Activated CD4-positive, alpha-beta T cell treated with anti-CD3 and anti-CD28 coated beads, Interleukin-2, amount 10 ng/mL, durations not matched to agents 24 days and 14 days (primary cell): Measurements from ENCODE around the gene FRMPD4. TPM values are rescaled to one million over a fixed set of nuclear protein-coding genes. Genes with fewer than 3 reads are reported as not detected.

Experiments used
- DNase-seq: peaks from one replicate; pipeline ENCODE4 v3.0.0; 2022
- H3K27ac Mint-ChIP-seq: one replicate; pipeline ENCODE4 v1.8.0; 2022; ENCODE audit warnings: mild to moderate bottlenecking, mixed read lengths
- H3K27me3 Mint-ChIP-seq: one replicate; pipeline ENCODE4 v1.8.0; 2022; ENCODE audit warnings: mixed read lengths
- H3K36me3 Mint-ChIP-seq: one replicate; pipeline ENCODE4 v1.8.0; 2022; ENCODE audit warnings: low read depth, mild to moderate bottlenecking, mixed read lengths
- H3K4me1 Mint-ChIP-seq: one replicate; pipeline ENCODE4 v1.8.0; 2021; ENCODE audit warnings: mixed read lengths
- H3K4me3 Mint-ChIP-seq: one replicate; pipeline ENCODE4 v1.8.0; 2022; ENCODE audit warnings: mild to moderate bottlenecking, moderate library complexity, mixed read lengths
- H3K9me3 Mint-ChIP-seq: one replicate; pipeline ENCODE4 v1.8.0; 2021; ENCODE audit warnings: mixed read lengths
- intact Hi-C: fragments of 100-400 bp; cut with micrococcal nuclease; formaldehyde crosslinking; loops from one replicate; pipeline ENCODE4 v1.15.1; 2023
- total RNA-seq: library from RNA; stranded (reverse); gene quantifications from 2 replicates; pipeline ENCODE4 v1.2.3, GENCODE V29; 2022

The FRMPD4 gene
- total RNA-seq, 1 donor from 2014 or later, result not detected

DNA sequence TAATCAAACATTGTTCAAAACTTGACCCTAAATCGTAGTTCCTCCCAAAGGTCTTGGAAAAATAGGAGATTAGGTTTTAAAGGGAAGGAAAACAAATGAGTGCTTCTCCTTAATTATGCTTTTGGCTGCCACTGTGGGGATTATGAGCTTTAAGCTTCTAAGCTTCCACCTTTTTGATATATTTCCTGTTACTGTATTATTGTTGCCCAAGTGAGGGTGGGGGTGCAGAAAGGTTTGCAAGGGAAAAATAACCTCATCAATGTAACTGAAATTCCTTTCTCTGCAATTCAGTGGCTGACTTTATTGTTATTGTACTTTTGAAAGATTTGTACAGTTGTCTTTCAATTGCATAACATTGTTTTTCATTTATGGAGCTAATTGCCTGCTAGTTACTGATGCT, 285.1 kb downstream of the FRMPD4 start:
- intact Hi-C loops, result no loop called here
- no peak overlapping the region for H3K27ac Mint-ChIP-seq

DNA sequence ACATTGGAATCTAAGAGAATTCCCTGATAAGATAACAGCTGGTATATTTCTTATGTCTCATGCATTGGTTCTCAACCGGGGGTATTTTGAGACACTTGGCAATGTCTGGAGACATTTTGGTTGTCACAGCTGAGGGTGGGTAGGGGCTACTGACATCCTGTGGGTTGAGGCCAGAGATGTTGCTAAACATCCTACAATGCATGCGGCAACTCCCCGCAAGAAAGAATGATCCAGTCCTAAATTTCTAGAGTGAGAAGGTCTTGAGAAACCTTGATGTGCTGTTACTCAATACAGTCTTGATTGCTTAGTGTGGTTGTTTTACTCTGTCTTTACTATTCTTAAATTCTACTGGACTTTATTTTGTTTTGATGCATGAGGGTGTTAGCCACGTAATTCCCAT, 287.2 kb downstream of the FRMPD4 start:
- Mint-ChIP-seq H3K4me3 (no peak overlapping the region), H3K27ac (no peak overlapping the region), H3K27me3 (no peaks in the 10 kb centered on the region), H3K36me3 (no peaks in the 10 kb centered on the region), H3K4me1 (no peaks in the 10 kb centered on the region), H3K9me3 (no peaks in the 10 kb centered on the region)
- intact Hi-C loops, result no loop called here
- DNase-seq, result no peak

More for the DNA sequence above, 285.1 kb downstream of the FRMPD4 start:
- no peak for DNase-seq
- Mint-ChIP-seq H3K9me3 (no peaks in the 10 kb centered on the region), H3K27me3 (no peaks in the 10 kb centered on the region), H3K36me3 (no peaks in the 10 kb centered on the region), H3K4me1 (no peaks in the 10 kb centered on the region), H3K4me3 (no peak overlapping the region)

DNA sequence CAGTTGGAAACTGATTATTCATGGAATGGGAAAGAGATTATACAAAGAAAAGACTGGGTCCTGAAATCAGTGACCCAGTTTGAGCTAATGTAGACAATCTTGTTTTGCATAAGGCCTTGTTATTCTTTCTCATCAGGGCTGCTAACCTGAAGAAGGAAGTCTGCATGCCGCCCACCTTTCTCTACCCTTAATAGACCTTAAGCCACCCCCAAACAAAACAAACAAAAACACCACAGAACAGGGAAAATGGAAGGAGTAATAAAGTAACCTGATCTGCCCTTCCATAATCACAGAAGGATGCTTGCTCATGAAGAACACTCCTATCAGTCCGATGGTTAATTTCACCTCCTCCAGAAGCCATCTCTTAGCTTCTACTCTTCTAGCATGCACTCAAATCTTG, 288.1 kb downstream of the FRMPD4 start:
- H3K36me3 Mint-ChIP-seq, result no peaks in the 10 kb centered on the region
- H3K4me3 Mint-ChIP-seq, result no peak overlapping the region
- no peaks in the 10 kb centered on the region for H3K9me3 Mint-ChIP-seq
- no peak for DNase-seq
- no peaks in the 10 kb centered on the region for H3K27me3 Mint-ChIP-seq
- intact Hi-C loops, result no loop called here
- no peak overlapping the region for H3K27ac Mint-ChIP-seq
- H3K4me1 Mint-ChIP-seq, result no peaks in the 10 kb centered on the region

DNA sequence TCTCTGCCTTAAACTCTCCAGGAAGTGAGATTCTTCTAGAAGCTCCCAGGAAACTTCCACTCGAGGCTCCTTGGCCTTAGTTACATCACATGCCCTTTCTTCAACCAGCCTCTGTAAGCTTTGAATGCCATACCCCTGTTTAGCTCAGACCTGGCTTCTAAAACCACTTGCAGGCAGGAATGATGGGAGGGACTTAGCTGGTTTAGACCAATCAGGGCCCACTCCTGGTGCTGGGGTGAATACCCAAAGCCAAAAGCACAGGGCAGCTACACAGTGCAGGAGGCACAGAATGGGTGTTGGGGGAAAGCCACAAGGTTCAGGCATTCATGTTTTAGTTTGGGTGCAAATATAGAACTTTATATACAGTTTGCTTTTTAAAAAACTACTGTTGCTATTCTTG, 296.2 kb downstream of the FRMPD4 start:
- Mint-ChIP-seq H3K4me3 (no peak overlapping the region), H3K4me1 (no peaks in the 10 kb centered on the region), H3K27me3 (no peaks in the 10 kb centered on the region), H3K36me3 (no peaks in the 10 kb centered on the region), H3K27ac (no peak overlapping the region), H3K9me3 (no peaks in the 10 kb centered on the region)
- no peak for DNase-seq
- intact Hi-C loops, result no loop called here

DNA sequence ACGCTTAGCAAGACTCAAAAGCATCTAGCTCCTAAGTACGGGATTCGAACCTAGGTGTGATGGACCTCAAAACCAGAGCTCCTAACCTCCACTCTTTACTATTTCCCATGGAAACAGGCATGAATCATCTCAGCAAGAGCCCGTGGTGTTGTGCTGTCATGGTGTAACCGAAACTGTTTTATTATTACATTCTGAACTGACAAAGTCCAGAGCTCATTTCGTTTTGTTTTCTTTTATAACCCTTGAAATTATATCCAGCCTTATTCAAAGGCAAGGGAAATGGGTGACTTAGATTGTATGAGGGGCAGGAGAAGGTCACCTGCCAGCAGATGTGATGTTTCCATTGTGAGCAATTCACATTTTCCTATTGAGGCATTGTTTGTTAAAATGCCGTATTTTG, 301.1 kb downstream of the FRMPD4 start:
- Mint-ChIP-seq H3K27ac (no peak overlapping the region), H3K4me1 (no peaks in the 10 kb centered on the region), H3K36me3 (no peaks in the 10 kb centered on the region)

DNA sequence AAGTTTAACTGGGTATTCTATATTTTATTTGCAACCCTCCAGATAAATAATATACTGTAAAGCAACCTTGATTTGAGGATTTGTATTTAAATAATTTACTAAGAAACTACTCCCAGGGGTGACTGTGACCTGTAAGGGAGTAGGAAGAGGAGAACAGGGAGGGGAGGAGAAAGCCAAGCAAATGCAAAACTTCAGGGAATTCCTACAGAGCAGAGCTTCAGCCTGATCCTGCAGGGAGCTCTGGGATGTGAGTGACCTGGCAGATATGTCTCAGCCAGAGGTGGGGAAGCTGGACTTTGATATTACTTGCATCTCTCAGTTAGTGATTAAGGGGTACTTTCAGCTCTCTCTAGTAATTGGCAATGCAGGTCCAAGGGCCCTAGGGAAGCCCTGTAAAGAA, 302.0 kb downstream of the FRMPD4 start:
- DNase-seq, result no peak
- intact Hi-C loops, result no loop called here
- Mint-ChIP-seq H3K27ac (no peak overlapping the region), H3K4me3 (no peak overlapping the region), H3K27me3 (no peaks in the 10 kb centered on the region), H3K9me3 (no peaks in the 10 kb centered on the region), H3K4me1 (no peaks in the 10 kb centered on the region), H3K36me3 (no peaks in the 10 kb centered on the region)

More for the DNA sequence above, 301.1 kb downstream of the FRMPD4 start:
- no peaks in the 10 kb centered on the region for H3K9me3 Mint-ChIP-seq
- no peaks in the 10 kb centered on the region for H3K27me3 Mint-ChIP-seq
- intact Hi-C loops, result no loop called here
- no peak for DNase-seq
- no peak overlapping the region for H3K4me3 Mint-ChIP-seq

DNA sequence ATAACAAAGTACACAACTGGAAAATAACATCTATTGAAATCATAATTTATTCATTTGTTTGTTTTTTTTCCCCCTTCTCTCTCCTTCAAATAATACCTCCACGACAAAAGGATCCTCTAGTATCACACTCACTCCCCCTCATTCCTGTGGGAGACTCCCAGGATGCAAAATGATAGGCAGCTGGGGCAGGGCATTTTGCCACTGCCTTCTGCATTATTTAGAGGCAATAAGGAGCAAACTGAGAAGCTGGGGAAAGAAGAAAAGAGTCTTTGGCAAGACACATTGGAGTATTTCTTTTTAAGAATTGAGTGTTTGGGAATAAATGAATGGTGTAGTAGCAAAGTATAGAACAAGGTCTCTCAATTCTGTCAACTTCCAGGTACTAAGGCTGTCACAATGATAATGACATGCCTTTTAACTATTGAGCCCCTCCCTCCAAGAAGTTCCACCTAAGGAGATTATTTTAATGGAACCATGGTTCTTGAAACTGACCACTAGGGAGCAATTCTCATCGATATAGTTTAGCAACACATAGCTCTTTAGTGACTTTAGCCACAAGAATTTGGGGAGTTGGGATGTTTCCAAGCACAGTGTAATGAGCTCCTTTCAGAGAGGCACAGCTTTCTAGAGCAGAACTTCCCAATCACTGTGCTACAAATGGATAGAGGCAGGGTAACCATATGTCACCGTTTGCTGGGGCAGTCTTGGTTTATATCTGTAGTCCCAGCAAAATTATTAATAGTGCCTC, 303.3 kb downstream of the FRMPD4 start:
- Mint-ChIP-seq H3K27ac (no peak overlapping the region), H3K4me3 (no peak overlapping the region), H3K9me3 (no peaks in the 10 kb centered on the region), H3K27me3 (no peaks in the 10 kb centered on the region), H3K4me1 (no peaks in the 10 kb centered on the region), H3K36me3 (no peaks in the 10 kb centered on the region)
- intact Hi-C loops, result no loop called here
- DNase-seq, result no peak

DNA sequence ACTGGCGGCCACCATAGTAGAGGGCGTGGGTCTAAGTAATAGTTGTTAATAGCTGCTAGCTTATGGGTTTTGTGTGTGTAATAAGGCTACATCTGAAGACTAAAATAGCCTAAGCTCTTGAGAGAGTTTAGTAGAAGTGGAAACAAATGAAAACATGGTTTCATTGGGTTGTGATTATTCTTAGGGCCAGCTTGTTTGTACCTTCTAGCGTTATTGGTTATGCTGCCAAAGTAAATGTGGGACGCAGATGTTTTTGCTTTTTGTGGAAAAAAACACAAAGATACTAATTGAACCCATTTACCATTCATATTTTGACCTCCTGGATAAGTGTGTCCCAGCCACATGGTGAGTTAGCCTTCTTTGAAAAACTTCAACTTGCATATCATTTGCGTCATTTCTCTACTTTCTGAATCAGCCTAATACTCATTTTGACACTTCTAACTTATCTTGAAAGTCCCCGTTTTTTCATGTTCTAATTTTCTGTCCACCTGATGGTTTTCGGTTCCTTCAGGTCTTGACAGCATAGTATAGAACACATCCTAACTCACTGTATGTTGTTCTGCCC, 305.3 kb downstream of the FRMPD4 start:
- no peaks in the 10 kb centered on the region for H3K4me1 Mint-ChIP-seq
- no peaks in the 10 kb centered on the region for H3K9me3 Mint-ChIP-seq
- no peaks in the 10 kb centered on the region for H3K36me3 Mint-ChIP-seq
- no peak for DNase-seq
- intact Hi-C loops, result no loop called here
- H3K27me3 Mint-ChIP-seq, result no peaks in the 10 kb centered on the region
- no peak overlapping the region for H3K27ac Mint-ChIP-seq
- no peak overlapping the region for H3K4me3 Mint-ChIP-seq

DNA sequence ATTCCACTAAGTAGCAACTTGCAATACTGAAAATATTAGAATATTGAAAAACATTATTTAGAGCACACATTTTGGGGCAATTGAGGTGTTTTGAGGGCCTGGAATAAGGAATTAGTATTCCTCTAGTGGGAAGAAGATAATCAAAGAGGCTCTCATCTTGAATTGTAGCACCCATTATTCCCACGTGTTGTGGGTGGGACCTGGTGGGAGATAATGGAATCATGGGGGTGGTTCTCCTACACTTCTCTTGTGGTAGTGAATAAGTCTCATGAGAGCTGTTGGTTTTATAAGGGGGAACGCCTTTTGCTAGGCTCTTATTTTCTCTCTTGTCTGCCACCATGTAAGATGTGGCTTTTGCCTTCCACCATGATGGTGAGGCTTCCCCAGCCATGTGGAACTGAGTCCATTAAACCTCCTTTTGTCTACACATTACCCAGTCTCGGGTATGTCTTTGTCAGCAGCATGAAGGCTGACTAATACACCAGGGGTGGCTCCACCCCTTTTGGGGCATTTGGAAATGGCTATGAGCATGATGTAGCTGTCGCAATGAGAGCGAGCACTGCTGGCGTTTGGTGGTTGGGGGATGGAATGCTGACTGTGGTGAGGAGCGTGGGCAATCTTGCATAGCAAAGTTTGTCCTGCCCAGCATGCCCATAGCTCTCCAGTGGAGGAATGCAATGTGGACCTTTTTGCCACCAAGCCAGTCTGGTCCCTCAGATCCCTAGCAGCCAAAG, 308.2 kb downstream of the FRMPD4 start:
- Mint-ChIP-seq H3K4me3 (no peak overlapping the region), H3K9me3 (no peaks in the 10 kb centered on the region), H3K36me3 (no peaks in the 10 kb centered on the region), H3K27ac (no peak overlapping the region), H3K4me1 (no peaks in the 10 kb centered on the region), H3K27me3 (no peaks in the 10 kb centered on the region)
- no peak for DNase-seq
- intact Hi-C loops, result no loop called here

DNA sequence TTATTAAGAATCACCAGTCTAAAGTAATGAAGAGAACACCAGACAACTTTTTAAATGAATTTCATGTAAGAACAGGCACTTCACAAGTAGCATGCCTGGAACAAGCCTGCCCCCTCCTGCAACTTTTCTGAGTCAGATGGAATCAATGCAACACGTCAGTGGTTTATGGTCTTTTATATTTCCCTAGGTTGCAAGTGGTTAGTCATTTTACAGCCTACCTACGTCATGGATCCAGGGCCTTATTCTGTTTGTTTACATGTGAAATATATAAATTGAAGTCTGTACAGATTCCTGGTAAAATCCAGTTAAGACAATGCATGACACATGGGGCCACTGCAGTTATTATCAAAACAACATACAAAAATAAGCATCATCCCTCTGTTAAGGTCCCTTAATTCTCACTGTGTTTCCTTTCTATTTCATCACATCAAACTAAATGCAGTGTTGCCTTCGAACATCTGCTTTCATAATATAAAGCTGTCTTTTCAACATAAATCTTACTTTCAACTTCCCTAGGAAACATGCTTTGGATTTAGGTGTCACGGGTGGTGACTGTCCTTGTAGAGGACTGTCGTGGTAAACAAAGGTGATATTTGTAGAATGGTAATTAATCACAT, 309.3 kb downstream of the FRMPD4 start:
- Mint-ChIP-seq H3K4me1 (no peaks in the 10 kb centered on the region), H3K36me3 (no peaks in the 10 kb centered on the region), H3K27ac (no peak overlapping the region), H3K27me3 (no peaks in the 10 kb centered on the region), H3K4me3 (no peak overlapping the region), H3K9me3 (no peaks in the 10 kb centered on the region)
- intact Hi-C loops, result no loop called here
- no peak for DNase-seq

DNA sequence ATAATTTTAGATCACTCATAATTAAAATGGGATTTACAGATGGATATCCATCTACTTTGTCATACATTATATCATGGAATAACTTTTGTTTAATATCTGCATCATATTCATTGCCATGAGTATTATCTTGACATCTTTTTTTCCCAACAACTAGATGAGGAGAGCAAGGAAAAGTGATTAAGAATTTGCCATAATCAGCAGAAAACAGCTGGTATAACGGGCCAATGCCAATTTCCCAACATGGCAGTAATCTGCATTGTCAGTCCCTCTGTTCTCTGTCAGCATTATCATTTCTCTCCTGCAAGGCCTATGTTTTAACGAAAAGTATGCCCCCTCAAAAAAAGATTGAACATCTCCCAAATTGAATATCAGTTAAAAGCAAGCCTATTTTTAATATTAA, 314.0 kb downstream of the FRMPD4 start:
- DNase-seq, result no peak
- Mint-ChIP-seq H3K27ac (no peak overlapping the region), H3K4me3 (no peak overlapping the region), H3K4me1 (no peaks in the 10 kb centered on the region), H3K9me3 (no peaks in the 10 kb centered on the region), H3K36me3 (no peaks in the 10 kb centered on the region), H3K27me3 (no peaks in the 10 kb centered on the region)
- intact Hi-C loops, result no loop called here

DNA sequence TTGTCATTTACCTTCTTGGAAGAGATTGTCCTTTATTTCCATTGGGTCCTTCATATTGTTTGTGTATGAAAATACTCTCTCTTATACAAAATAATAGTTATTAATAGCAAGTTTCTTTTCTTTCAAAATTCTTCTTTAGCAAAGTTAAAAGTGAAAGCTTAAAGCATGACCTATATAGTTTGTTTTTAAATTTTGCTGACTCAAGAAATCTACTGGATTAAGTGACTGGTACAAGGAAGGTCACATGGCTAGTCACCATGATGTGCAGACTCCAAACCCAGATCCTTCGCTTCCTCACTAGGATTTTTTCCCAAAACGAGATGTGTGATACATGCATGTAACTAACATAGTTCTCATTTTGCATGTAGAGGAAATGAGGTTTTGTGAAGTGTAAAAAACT, 322.7 kb downstream of the FRMPD4 start:
- H3K4me1 Mint-ChIP-seq, result no peaks in the 10 kb centered on the region
- no peaks in the 10 kb centered on the region for H3K36me3 Mint-ChIP-seq
- H3K9me3 Mint-ChIP-seq, result no peaks in the 10 kb centered on the region
- no peak overlapping the region for H3K27ac Mint-ChIP-seq
- no peak overlapping the region for H3K4me3 Mint-ChIP-seq
- no peaks in the 10 kb centered on the region for H3K27me3 Mint-ChIP-seq
- DNase-seq, result no peak
- intact Hi-C loops, result no loop called here

DNA sequence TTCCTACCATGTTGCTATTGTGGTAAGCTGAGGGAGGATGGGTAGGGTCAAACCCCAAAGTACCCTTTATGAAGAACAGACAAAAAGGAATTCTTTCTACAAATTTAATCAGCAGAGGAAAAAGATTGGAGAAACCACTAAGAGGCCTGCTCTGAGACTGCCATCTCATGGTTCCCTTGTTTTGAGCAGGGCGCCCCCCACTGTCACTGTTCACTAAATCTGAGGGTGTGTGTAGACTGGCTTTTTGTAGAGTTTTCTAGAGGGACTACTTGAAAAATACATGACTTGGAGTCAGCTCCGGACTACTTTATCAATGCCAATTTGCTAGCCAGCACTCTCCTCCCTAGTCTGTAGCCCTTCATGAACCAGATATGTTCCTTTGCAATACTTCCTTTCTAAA, 324.8 kb downstream of the FRMPD4 start:
- DNase-seq, result no peak
- no peaks in the 10 kb centered on the region for H3K36me3 Mint-ChIP-seq
- no peaks in the 10 kb centered on the region for H3K27me3 Mint-ChIP-seq
- no peaks in the 10 kb centered on the region for H3K9me3 Mint-ChIP-seq
- no peak overlapping the region for H3K27ac Mint-ChIP-seq
- intact Hi-C loops, result no loop called here
- H3K4me1 Mint-ChIP-seq, result no peaks in the 10 kb centered on the region
- H3K4me3 Mint-ChIP-seq, result no peak overlapping the region

DNA sequence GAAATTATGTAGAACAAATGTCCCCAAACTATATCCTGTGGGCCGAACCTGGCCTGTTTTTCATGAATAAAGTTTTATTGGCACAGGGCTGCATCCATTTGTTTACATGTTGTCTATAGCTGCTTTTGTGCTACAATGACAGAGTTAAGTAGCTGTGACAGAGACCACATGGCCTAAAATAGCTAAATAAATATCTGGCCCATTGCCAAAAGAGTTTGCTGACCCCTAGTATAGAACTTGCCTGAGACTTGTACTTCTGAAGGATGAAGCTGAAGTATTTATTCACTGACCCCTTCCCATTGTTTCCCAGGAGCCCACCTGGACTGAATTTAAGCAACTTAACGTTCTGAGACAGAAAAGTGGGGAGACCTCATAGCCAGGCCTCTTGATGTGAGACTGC, 325.6 kb downstream of the FRMPD4 start:
- no peaks in the 10 kb centered on the region for H3K9me3 Mint-ChIP-seq
- no peak overlapping the region for H3K4me3 Mint-ChIP-seq
- H3K27ac Mint-ChIP-seq, result no peak overlapping the region
- no peaks in the 10 kb centered on the region for H3K4me1 Mint-ChIP-seq
- DNase-seq, result no peak
- no peaks in the 10 kb centered on the region for H3K27me3 Mint-ChIP-seq
- H3K36me3 Mint-ChIP-seq, result no peaks in the 10 kb centered on the region
- intact Hi-C loops, result no loop called here
